ENCODE measurements around the gene STK11.

The STK11 gene

DNA sequence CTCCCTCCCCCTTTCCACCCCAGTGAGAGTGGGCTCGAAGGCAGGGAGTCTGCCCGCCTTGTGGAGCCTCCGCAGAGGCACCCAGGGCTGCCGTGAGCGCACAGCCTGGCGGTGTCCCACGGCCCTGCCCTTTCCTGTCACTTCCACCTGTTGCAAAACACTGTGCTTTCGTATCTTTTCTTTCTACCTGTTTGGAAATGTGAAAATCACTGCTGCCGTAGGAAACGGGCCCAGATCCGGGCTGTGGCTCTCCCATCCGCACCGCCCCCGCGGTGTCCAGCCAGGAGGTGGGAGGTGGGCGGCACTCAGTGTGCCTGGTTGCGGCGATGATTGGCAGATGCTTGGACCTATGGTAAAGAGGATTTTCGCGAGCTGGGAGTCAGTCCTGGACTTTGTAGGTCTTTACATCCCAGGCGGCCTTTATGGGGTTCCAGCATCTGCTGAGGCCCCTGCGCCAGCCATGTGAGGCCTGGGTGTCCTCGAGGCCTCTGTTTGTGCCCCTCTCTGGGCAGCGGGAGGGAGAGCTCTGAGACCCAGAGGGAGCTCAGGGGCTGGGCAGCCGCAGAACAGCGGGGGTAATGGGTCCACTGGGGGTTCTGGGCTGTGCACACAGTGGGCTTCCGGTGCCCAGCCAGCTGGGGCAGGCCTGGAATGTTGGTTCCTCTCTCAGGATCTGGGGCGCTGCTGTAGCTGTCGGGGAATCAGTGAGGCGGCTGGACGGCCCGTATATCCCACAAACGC lies 6.1 kb downstream of the STK11 start:
- DNase-seq: no peak

DNA sequence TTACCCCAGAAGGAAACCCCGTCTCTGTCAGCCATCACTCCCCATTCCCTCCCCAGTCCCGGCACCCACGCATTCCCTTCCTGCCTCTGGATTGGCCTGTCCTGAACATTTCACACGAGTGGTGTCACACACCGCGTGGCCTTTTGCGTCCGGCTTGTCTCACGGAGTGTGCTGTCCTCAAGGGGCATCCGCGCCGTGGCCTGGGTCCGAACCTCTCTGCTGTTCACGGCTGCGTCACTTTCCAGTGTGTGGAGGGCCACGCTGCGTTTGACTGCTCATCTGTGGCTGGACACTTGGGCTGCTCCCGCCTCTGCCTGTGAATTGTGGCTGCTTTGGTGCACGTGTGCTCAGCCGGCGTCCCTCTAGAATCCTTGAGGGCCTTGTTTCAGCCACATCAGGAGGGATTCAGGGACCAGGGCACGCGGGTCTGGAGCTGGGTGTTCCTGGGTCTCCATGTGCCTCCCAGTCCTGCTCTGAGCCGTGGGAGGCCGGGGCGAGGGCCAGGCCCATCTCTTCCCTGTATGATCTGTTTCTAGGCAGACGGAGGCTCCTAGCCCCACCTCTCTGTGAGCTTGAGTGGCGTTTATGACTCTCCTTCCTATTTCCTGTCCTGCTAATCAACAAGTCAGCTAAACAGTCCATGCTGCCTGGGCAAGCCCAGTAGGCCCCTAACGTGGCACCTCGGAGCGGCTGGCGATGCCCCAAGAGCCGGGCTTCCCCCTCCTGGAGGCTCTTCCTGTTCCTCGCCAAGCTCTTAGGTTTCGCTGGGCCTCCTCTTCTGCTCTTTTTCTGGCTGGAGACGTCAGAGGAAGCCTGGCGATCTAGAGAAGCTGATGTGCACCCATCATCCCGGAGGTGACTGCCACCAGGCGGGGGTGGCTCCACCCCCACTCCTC lies 8.1 kb downstream of the STK11 start:
- peak; percentile 88 for DNase-seq

DNA sequence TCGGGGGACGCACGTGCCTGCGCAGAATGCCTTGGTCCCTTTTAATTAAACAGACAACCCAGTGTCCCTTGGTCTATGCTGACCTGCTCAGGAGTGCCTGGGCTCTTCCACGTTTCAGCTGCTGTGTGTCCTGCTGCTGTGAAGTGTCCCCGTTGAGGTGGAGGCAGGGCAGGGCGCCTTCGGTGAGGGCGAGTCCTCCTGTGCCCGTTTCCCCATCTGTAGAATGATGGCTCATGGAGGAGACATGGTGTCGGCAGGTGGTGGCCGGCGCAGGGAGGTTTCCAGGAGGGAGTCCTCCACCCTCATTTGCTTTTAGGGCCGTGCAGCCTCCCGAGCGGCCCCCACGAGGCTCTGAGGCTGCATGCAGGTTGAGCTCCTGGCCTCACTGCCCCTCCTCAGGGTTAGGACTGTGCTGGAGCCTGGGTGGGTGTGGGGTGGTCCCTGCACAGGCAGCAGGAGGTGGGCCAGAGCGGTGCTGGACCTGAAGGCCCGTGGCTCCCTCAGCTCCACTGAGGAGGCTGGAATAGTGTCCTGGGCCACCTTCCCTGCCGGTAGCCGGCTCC lies 8.8 kb downstream of the STK11 start:
- DNase-seq: no peak

DNA sequence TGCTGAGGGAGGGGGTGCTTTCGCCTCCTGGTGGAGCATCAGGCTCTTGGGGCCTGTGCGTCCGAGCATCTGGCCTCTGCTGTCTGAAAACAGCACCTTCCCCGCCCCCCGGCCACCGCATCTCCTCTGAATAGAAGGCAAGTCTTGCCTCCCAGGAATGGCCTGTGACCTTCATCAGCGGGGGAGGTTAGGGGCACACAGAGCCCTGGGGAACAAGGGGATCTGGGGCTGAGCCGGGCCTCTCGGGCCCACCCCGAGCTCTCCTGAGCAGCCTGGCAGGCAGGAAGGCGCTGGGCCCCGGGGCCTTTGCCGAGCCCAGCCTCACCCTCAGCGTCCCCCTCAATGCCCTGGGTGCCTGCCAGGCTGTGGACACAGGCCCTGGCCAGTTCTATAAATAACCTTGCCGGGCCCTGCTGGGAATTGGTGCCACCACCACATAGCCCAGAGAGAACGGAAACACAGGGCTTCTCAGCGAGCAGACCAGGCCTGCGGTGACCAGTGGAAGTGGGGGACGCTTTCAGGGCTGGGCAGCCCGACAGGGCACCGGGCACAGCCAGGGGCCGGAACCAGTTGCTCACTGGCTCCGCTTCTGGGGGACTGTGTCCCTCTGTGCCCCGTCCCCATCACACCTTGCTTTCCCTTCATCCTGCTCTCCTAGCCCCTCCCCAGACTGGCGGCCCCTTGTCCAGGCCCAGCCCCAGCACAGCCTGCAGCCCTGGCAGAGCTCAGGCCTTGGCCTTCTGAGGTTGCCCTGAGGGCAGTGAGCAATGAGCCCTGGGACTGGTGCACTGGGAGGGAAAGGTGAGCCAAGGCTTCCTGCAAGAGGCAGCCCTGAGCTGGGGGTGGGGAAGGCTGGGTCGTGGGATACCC lies 9.5 kb downstream of the STK11 start:
- no peak for DNase-seq

DNA sequence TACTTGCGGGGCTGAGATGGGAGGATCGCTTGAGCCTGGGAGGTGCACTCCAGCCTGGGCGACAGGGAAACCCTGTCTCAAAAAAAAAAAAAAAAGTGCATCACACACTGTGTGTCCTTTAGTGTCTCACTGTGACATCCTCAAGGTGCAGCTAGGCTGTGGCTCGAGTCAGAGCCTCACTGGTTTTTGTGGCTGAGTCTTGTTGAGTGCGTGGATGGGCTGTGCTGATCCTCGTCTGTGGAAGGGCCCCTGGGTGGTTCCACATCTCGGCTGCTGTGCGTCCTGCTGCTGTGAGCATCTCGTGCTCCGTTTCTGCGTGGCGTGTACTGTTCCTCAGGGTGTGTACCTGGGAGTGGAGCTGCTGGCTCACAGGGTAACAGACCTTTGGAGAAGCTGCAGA lies 11.2 kb downstream of the STK11 start:
- DNase-seq: no peak

DNA sequence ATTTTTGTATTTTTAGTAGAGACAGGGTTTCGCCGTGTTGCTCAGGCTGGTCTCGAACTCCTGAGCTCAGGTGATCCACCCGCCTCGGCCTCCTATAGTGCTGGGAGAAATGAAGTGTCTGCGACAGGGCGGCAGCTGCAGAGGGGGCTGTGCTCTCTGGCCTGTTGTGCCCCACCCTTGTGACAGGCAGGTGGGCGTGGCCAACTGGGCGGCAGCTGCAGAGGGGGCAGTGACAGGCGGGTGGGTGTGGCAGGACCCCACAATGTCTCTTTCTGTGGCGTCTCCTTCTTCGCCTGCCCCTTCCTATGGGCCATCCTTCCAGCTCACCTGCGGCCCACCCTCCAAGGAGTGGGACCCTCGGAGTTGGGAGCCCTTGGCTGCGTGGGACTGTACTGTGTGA lies 11.8 kb downstream of the STK11 start:
- peak; percentile 64 for DNase-seq

- no peak for DNase-seq
Measured at GRCh38 chr19:1218751-1219567, 13.4 kb downstream of the STK11 start.

DNA sequence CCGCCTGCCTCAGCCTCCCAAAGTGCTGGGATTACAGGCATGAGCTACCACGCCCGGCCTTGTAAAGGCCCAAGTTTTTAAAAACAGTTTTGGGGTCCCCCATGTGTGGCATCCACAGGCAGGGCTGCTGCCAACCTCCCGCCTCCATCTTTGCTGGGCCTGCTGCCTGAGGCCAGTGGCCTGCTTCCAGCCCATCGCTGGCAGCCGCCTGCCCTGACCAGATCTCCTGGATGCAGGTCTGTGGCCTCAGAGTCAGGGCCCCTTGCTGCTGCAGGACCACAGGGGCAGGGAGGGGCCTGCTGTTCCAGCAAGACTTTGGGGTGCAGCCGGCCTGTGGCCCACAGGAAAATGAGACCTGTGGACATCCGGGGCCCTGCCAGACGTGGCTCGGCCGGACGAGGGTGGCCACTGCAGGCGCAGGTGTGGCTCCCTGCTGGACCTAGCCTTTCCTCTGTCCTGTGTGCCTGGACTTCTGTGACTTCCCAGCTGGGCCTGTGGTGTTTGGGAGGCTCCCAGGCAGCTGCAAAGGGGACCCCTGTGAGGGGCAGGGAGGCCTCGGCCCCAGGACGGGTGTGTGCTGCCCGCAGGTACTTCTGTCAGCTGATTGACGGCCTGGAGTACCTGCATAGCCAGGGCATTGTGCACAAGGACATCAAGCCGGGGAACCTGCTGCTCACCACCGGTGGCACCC lies 14.4 kb downstream of the STK11 start:
- DNase-seq: no peak

DNA sequence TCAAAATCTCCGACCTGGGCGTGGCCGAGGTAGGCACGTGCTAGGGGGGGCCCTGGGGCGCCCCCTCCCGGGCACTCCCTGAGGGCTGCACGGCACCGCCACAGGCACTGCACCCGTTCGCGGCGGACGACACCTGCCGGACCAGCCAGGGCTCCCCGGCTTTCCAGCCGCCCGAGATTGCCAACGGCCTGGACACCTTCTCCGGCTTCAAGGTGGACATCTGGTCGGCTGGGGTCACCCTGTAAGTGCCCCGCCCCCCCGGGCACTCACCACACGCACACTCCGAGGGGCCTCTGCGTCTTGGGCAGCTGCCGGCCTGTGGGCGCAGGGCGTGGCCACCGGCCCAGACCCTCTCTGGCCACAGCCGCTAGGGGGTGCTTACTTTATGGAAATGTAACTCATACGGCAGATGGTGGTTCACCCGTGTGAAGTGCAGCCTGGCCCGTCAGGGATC lies 14.9 kb downstream of the STK11 start:
- no peak for DNase-seq

- no peak for DNase-seq
Measured at GRCh38 chr19:1220976-1221903, 15.7 kb downstream of the STK11 start.

DNA sequence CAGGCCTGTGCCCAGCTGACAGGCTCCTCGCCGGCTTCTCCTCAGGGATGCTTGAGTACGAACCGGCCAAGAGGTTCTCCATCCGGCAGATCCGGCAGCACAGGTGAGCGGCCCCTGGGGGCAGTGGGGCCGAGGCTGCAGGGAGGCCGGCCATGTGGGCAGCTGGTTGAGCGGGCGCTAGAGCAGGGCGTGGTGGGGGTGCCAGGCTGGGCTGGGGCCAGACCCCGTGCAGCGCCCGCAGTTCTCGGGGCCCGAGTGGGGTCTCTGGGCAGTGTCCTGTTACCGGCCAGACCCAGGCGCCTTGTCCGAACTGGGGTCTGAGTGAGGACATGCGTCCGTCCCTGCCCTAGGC lies 16.3 kb downstream of the STK11 start:
- DNase-seq: no peak

- no peak for DNase-seq
Measured at GRCh38 chr19:1222394-1222793, 16.8 kb downstream of the STK11 start.

DNA sequence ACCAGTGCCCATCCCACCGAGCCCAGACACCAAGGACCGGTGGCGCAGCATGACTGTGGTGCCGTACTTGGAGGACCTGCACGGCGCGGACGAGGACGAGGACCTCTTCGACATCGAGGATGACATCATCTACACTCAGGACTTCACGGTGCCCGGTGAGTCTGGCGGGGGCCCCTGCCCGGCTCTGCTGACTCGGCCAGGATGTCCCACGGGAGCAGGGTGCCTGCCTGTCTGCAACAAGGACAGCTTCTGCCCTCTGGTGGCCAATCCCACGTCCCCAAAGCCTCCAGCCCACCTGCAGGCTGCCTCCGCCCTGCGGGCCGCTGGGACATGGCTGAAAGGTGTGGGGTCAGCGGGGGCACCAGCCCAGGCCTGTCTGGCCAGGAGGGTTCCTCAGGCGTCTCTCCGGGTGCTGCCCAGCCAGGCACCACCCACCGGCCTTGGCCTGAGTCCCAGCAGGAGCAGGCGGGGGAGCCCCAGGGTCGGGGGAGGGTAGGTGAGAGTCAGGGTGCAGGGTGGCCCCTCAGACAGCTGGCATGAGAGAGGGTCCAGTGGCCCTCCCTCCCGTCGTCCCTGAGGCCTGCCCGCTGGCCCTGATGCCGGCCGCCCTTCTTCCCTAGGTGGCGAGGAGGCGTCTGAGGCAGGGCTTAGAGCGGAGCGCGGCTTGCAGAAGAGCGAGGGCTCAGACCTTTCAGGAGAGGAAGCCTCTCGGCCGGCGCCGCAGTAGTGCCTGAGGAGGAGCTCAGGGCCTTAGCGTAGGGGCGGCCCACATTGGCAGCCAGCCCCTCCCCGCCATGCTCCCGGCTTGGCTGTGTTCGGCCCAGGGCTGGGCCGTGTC lies 17.7 kb downstream of the STK11 start:
- DNase-seq: peak; percentile 39

DNA sequence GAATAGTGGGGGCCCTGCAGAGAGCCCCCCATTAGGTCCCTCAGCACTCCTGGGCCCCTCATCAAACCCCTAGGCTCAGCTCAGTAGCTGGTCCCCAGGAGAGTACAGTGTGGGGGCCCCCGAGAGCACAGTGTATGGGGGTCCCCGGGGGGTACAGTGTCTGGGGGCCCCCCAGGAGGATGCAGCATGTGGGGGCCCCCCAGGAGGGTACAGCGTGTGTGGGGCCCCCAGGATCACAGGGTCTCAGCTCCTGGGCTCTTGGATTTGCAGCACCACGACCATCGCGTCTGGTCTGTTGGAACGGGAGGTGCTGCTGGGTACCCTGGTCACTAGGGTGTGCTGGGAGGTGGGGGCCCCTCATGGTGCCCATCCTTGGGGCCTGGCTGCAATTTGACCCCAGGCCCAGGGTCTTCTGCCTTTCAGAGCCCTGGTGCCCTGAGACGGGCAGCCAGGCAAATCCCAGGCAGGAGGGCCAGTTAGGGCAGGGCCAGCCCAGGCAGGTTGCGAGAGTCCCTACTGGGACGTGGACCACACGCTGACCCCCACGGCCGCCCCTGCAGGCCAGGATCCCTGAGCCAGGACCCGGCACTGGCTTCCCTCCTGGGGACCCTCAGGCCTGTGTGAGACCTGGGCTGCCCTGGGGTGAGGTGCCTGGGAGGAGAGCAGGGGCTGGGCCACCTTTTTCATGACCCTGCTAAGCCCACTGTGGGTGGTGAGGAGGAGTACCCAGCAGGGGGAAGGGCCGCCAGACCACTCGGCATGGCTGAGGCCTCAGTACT lies 18.7 kb downstream of the STK11 start:
- DNase-seq: no peak

DNA sequence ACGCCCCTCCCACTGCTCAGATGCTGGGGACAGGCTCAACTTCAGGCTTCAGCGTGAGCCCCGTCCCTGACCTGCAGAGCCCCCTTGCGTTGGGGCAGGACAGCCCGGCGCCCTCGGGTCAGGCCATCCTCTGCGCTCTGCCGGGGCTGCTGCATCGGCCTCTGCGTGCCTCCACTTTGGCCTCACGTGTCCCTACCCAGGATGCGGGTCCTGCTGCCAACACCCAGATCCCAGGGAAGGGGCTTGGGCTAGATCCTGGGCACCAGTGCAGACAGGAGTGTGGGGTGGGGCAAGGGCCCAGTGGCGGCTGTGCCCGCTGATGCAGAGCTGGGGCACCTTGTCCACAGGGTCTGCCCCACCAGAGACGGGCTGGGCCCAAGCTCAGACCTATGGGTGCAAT lies 19.3 kb downstream of the STK11 start:
- no peak for DNase-seq

DNA sequence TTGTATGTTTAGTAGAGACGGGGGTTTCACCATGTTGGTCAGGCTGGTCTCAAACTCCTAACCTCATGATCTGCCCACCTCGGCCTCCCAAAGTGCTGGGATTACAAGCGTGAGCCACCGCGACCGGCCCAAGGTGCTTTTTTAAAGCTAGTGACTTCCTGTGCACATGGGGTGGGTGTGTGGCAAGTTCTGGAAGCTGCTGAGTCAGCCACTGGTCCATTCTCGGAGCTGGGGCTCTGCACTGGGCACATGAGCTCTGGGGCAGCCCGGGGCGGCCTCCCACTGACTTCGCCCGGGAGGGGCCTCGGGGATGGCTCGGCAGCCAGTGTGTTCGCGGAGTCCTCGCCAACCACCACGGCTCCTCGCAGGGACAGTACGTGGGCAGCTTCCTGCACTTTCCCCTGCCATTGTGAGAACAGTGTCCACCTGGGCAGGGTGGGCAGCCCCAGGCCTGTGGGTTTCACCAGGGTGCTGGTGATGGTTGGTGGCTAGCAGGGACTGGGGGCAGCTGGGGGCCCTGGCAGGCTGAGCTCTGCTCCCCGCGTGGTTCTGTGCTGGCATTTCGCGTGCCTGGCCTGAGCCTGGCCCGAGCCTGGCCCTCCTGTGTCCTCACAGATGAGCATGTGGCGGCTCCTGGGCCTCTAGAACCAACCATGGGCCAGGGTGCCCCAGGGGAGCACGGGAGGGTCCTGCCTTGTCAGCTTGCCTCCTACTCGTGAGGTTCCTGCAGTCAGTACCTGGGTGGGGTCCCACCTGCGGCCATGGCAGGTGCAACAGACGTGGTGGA lies 20.1 kb downstream of the STK11 start:
- DNase-seq: no peak

DNA sequence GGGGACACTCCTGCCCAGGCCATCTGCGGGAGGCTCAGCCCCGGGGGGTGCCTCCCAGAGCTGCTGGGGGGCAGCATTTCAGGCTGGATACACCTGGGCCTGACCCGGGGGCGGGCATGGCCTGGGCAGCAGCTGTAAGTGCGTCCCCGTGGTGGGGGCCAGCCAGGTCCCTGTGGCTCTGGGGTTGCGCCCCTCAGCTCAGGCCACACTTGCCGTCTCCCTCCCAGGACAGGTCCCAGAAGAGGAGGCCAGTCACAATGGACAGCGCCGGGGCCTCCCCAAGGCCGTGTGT lies 20.6 kb downstream of the STK11 start:
- no peak for DNase-seq

Measured in hematopoietic multipotent progenitor cell treated with erythropoietin and hydrocortisone succinate and interleukin-3 and kit ligand, for 8 days (in vitro differentiated cells).